NCI-H510A treated with DMSO at 0.1 percent for 48 hours (cell line): Measurements from ENCODE around the gene IRF8.

Experiments used
- DNase-seq: peaks from one replicate; lab custom pipeline; 2025; lab: John Stamatoyannopoulos, UW

The IRF8 gene

GRCh38 chr16:85913688-85914422 is 14.9 kb downstream of the IRF8 start:
- DNase-seq: no peak

DNA sequence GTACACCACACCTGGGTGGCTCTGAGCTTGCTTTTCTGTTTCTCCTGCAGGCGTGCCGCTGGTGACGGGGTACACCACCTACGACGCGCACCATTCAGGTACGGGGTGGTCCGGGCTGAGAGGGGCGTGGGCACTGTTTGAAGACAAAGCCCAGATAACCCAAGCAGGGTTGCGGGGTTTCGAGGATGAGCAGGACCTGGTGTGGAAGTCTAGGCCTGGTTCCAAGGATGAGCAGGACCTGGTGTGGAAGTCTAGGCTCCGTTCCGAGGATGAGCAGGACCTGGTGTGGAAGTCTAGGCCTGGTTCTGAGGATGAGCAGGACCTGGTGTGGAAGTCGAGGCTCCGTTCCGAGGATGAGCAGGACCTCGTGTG is 15.4 kb downstream of the IRF8 start:
- no peak for DNase-seq

GRCh38 chr16:85915125-85915845 is 16.3 kb downstream of the IRF8 start:
- no peak for DNase-seq

DNA sequence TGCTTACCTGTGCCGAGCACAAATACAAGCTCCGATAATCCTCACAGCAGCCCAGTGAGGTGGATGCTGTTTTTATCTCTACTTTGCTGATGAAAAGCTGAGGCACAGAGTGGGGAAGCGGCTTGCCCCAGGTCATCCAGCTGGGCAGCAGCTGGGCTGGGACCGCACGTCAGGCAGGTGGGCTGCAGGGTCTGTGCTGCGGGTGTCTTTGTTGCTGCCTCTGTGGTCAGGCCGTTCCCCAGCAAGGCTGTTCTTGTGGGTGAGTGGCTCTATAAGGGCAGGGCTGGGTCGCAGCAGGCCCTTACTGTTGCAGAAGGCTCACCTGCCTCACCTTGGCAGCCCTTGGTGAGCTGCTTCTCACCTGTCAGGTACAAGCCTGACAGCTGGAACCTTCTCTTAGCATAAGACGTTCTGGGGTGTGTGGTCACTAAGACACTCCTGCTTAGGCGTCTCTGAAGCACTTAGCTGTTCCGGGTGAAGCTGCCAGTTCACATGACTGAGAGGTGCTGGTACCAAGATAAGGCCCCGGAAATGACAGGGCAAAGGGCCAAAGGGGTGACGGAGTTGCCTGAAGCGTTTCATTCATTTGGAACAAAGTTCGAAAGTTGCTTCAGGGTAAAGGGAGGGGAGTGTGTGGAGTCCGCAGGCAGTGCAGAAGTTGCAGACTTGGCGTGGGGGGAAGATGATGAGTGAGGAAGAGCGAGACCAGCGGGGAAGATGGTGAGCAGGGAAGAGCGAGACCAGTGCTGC is 17.4 kb downstream of the IRF8 start:
- no peak for DNase-seq

- DNase-seq: no peak
These were observed 18.1 kb downstream of the IRF8 start for GRCh38 chr16:85917012-85917411.

- DNase-seq: no peak
These were observed 19.0 kb downstream of the IRF8 start for GRCh38 chr16:85917959-85918358.

DNA sequence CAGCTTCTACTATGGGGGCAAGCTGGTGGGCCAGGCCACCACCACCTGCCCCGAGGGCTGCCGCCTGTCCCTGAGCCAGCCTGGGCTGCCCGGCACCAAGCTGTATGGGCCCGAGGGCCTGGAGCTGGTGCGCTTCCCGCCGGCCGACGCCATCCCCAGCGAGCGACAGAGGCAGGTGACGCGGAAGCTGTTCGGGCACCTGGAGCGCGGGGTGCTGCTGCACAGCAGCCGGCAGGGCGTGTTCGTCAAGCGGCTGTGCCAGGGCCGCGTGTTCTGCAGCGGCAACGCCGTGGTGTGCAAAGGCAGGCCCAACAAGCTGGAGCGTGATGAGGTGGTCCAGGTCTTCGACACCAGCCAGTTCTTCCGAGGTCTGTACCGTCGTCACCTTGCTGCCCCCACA is 19.5 kb downstream of the IRF8 start:
- no peak for DNase-seq

GRCh38 chr16:85919271-85920267 is 20.6 kb downstream of the IRF8 start:
- no peak for DNase-seq

DNA sequence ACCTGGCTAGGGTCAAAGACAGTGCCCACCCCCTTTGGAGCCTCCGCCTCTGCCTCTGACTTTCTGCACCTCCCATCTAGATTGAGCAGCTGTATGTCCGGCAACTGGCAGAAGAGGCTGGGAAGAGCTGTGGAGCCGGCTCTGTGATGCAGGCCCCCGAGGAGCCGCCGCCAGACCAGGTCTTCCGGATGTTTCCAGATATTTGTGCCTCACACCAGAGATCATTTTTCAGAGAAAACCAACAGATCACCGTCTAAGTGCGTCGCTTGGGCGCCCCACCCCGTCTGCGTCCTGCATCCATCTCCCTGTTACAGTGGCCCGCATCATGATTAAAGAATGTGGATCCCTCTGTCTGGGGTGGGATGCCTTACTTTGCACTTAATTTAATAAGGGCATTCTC is 22.1 kb downstream of the IRF8 start:
- DNase-seq: no peak

DNA sequence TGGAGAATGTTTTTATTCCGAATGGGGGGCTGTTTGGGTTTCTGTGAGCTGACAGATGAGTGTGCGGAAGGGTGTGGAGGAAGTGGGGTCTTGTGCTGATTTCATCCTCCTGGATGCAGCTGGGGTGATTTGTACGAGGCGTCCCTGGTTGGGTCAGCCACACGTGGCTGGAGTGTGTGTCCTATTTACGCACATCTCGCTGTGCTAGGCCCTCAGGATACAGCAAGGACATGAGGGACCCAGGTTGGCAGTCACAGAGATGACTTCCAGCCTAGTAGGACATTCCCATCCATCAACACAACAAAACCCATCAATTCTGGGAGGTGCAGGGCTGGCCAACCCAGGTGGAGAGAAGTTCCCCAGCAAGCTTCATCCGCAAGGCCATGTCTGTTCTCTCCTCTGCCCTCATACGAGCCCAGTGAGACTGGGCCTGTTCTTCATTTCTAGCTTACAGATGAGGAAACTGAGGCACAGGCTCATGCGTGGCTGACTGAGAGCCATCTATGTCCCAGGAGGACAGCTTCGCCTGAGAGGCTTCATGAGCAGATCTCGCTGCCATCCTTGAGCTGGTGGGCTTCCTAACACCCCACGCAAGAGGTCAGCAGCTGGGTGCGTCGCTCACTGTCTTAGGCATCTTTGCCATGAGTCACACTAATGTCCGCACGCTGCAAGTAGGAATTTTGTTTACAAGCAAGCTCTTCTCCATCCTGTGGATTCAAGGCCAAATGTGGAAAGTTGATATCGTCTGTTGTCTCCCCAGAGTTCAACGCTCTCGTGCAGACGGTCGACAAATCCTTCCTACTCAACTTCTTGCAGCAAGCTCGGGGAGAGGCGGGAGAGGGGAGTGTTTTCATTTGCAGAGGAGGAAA is 24.4 kb downstream of the IRF8 start:
- DNase-seq: no peak

DNA sequence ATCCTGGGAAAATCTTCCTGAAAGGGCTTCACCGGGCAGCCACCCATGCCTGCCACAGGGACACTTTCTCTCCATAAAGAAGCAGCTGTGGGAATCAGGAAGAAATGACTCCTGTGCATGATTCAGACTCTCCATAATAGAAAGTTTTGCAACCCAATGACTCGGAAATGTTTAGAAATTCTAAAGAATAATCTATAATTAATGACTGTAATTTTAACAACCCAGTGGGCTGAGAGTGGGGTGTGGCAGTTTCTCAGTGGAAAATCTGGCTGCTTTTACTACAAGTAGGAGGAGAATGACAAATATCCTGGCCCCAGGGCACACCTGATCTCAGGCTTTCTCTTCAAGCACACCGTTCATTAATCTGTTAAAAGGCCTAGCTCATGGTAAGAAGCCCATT is 25.7 kb downstream of the IRF8 start:
- DNase-seq: no peak

- no peak for DNase-seq
These were observed 27.4 kb downstream of the IRF8 start for GRCh38 chr16:85926370-85926769.

DNA sequence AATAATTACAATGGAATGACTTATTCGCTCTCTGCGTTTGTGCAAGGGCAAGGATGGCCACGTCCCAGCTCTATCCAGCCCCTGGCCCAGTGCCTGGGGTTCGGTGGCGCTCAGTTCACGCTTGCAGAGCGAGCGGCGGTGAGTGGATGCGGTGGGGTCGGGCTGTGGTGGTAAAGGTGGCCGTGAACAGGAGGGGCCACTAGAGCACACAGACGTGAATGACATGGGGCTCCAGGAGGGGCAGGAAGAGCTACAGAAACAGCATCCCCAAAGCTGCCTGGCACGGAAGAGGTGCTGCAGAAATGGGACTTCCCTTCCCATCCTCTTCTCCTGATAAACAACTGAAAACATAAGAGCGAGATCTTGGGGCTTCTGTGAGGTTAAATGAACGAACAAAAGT is 28.4 kb downstream of the IRF8 start:
- DNase-seq: no peak

DNA sequence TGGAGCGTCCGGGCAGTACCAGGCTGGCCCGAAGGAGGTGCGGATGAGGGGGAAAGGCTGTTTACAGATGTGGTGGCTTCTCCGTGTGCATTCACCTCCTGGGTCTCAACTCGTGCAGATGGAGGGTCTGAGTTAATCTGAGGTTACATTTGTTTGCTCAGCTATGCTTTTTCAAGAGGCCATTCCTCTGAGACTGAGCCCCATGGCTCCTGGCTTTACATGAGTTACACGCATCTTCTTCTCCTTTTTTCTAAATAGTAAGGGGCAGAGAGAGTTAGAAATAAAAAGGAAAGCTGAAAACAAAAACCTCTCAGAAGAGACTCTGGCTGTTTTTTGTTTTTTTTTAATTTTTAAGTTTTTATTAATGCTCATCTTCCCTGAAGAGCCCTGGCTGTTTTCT is 29.0 kb downstream of the IRF8 start:
- DNase-seq: no peak

- no peak for DNase-seq
These were observed 29.4 kb downstream of the IRF8 start for GRCh38 chr16:85928401-85928820.

DNA sequence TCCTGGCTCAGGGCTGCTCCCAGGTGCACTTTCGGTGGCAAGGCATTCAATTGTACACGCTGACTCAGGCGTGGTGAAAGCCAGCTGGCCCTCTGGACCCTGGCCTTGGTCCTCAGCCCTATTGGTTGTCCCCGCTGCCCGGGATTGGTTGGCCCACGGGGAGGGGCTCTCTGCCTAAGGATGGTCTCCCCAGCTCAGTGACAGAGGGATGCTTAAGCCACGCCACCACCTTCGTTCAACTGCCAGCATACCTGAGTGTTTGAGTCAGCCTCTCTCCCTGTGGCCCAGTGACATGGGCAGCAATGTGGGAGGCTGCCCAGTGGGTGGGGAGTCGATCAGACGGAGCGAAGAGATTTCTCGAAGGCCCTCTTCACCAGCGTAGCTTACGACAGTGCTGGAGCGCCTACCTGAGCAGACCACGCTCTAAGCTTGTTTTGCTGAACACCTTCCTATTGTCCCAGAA is 30.3 kb downstream of the IRF8 start:
- DNase-seq: no peak

DNA sequence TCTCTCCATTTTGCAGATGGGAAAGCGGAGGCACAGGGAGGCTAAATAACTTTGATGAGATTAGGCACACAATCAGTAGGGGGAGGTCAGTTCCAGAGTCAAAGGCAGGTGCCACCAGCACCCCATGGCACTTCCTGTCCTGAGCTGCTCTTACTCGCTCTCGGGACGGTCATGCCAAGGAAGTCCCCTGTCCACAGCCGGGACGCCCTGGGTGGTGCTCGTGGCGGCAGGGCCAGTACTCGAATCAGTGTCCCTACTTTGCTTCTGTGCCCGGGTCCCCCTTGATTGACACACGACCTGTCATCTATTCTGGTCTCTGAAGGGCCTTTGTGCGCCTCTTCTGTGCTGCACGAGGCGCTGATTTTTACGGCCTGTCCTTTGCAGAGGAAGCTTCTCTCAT is 31.3 kb downstream of the IRF8 start:
- DNase-seq: no peak

- no peak for DNase-seq
These were observed 32.8 kb downstream of the IRF8 start for GRCh38 chr16:85931596-85932402.

GRCh38 chr16:85934210-85934609 is 35.2 kb downstream of the IRF8 start:
- no peak for DNase-seq
